ENCODE measurements around the gene WDR62.
A peak's percentile ranks its signal among the peaks of the same experiment; 100 is the strongest.
"Not testable (repeated sequence)": the region's sequence is repeated elsewhere in the genome, so short reads cannot be mapped to it uniquely, and the experiment has no call there.

The WDR62 gene

GRCh38 chr19:36040495-36040894 lies 14.2 kb upstream of the WDR62 start:
- DNase-seq = no peak

DNA sequence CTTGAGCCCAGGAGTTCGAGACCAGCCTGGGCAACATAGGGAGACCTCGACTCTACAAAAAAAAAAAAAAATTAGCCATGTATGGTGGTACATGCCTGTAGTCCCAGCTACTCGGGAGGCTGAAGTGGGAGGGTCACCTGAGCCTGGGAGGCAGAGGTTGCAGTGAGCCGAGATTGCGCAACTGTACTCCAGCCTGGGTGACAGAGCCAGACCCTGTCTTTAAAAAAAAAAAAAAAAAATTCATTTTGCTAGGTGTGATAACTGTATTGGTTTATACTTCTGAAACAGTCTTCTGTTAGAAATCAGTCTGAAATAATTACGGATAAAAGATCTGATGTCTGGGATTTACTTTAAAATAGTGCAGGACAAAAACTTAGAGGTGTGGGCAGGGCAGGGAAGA lies 13.6 kb upstream of the WDR62 start:
- not testable (repeated sequence) for DNase-seq

DNA sequence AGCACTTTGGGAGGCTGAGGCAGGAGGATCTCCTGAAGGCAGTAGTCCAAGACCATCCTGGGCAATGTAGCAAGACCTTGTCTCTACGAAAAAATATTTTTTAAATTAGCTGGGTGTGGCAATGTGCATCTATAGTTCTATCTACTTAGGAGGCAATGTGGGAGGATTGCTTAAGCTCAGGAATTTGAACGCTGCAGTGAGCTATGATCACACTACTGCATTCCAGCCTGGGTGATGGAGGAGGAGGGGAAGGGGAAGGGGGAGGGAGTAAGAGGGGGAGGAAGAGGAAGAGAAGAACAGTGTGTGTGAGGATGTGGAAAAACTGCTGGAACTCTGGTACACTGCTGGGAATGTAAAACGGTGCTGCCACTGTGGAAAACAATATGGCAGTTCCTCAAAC lies 12.9 kb upstream of the WDR62 start:
- no peak for DNase-seq

DNA sequence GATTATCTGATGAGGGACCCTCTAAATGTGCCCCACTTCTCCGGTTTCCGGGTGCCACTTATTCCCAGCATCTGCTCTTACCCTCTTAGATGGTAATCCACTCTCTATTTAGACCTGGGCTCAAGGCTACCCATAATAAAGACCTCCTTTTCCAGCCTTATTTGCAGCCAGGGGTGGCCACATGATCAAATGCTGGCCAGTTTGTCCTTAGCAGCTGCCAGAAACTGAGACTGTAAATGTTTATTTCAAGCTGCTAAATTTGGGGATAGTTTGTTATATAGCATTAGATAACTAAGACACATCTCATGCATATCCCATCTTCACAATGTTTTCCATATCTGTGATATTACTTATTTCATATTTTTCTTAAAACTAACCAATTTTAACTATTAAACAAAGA lies 10.7 kb upstream of the WDR62 start:
- no peak for DNase-seq

- no peak for DNase-seq
Measured at GRCh38 chr19:36046443-36047050, 8.2 kb upstream of the WDR62 start.

- DNase-seq = no peak
Measured at GRCh38 chr19:36047835-36048234, 6.9 kb upstream of the WDR62 start.

- DNase-seq = no peak
Measured at GRCh38 chr19:36049080-36049698, 5.5 kb upstream of the WDR62 start.

DNA sequence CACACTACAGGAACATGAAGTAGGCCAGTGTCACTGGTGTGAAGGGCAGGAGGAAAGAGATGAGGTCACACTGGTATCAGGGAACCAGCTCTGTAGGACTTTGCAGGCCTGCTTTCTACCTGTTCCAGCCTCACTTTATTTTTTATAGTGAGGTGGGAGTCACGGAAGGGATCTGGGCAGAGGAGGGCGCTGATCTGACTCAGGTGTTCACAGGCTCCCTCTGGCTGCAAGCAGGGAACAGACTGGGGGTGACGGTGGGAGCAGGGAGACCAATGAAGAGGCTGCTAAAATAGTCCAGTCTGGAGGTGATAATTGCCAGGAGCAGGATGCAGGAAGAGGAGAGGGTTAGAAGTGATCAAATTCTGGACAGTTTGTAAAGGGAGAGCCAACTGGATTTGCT lies 3.5 kb upstream of the WDR62 start:
- DNase-seq = no peak

GRCh38 chr19:36051637-36052036 lies 3.1 kb upstream of the WDR62 start:
- no peak for DNase-seq

GRCh38 chr19:36054119-36054732 lies 471 bp upstream of the WDR62 start, which contains the start of gene THAP8:
TSS of gene THAP8 (minus strand) at chr19:36054285. CDS start at chr19:36054217, 68 bp downstream.
- DNase-seq = peak; percentile 100

GRCh38 chr19:36058481-36059179 lies 3.9 kb downstream of the WDR62 start:
- no peak for DNase-seq

DNA sequence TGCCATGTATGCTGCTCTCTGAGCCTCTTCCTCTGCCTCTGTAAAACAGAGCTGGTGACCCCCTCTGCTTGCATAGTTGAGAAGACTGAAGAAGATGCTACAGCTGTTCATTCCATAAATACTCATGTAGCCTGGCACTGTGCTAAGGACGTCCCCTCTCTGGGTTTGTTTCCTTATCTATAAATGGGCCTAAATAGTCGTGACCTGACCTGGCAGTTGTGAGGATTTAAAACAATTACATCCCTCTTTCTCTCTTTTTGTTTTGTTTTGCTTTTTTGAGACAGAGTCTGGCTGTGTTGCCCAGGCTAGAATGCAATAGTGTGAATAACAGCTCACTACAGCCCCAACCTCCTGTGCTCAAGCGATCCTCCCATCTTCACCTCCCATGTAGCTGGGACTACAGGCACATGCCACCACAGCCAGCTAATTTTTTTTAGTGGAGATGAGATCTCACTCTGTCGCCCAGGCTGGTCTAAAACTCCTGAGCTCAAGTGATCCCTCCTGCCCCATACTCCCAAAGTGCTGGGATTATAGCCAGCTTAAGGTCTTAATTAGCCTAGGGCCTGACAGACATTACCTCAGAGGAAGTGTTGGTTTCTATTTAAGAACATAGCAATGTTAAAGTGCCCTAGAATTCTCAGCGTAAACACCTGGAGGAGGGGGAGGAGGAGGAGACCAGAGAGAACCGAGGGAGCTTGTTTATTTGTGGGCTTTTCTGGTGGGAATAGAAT lies 4.6 kb downstream of the WDR62 start:
- DNase-seq = no peak

GRCh38 chr19:36060430-36060829 lies 5.7 kb downstream of the WDR62 start:
- DNase-seq = no peak

GRCh38 chr19:36061367-36061766 lies 6.7 kb downstream of the WDR62 start:
- no peak for DNase-seq

DNA sequence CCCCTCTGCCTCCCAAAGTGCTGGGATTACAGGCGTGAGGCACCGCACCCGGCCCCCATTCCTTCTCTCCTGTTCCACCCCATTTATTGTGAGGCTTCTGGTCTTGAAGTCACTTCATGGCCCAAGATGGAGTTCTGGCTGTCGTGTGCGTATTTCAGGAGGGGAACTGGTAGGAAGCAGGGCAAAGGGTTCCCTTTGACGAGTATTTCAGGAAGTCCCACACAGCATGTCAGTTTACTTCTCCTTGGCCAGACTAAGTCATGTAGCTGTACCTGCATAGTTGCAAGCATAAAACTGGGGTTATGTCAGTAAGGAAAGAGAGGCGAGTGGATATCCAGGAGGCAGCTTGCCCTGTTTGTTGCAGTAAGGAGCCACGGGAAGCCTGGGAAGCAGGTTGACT lies 10.1 kb downstream of the WDR62 start:
- DNase-seq = no peak

DNA sequence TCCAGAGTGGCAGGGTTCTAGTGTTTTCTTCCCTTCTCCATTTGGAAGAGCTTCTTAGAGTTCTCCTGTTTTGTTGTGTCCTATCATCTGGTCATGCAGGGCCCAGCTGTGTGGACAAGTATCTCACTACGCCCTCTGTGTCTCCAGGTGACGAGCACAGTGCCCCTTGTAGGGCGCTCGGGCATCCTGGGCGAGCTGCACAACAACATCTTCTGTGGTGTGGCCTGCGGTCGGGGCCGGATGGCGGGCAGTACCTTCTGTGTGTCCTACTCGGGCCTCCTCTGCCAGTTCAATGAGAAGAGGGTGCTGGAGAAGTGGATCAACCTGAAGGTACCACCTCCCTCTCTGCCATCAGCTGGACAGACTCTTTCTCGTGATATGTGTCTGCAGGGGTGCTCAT lies 13.0 kb downstream of the WDR62 start:
- no peak for DNase-seq

DNA sequence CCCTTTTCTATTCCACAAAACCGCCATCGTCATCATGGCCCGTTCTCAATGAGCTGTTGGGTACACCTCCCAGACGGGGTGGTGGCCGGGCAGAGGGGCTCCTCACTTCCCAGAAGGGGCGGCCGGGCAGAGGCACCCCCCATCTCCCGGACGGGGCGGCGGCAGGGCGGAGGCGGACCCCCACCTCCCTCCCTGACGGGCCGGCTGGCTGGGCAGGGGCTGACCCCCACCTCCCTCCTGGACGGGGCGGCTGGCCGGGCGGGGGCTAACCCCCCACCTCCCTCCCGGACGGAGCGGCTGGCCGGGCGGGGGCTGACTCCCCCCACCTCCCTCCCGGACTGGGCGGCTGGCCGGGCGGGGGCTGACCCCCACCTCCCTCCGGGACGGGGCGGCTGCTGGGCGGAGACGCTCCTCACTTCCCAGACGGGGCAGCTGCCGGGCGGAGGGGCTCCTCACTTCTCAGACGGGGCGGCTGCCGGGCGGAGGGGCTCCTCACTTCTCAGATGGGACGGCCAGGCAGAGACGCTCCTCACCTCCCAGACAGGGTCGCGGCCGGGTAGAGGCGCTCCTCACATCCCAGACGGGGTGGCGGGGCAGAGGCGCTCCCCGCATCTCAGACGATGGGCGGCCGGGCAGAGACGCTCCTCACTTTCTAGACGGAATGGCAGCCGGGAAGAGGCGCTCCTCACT lies 14.3 kb downstream of the WDR62 start:
- DNase-seq = not testable (repeated sequence)

DNA sequence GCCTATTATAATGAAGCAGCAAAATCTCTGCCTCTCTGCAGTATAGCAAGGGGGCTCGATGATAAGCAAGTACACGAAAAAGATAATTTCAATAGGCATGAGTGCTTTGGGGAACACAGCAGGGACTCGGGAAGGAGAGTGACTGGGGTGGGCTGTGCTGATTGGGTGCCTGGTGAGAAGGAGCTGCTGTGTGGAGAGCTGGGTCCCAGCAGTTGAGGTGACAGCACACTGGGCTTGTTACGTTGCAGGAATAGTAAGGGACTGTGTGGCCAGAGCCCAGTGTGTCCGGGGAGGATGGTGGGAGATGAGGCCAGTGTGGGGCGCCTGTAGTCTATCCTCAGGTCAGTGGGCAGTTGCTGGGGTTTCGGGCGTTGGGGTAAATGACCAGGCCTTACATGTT lies 17.4 kb downstream of the WDR62 start:
- no peak for DNase-seq

DNA sequence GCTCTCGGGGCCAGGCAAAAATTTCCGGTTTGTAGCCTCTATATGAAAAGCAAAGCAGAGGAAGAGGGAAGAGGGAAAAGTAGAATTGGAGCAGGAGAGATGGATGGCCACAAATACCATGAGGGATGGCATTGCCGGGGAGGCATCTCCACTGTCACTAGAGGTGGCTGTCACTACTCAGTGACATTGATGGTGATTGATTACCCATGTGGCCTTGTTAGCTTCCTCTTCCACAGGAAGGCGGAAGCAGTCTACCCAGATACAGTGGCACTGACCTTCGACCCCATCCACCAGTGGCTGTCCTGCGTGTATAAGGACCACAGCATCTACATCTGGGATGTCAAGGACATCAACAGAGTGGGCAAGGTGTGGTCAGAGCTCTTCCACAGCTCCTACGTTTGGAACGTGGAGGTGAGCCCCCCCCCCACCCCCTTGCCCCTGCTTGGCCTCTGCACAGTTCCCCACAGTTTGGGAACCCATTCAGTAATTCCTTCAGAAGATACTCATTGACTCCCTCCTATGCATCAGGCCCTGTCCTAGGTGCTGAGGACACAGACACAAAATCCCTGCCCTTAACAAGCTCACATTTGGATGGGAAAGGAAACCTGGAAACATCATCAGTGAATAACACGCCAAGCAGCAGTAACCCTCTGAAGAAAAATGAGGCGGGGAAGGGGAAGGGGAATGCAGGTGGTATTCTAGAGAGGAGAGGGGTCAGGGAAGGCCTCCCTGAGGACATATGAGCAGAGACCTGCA lies 18.6 kb downstream of the WDR62 start:
- DNase-seq = no peak

DNA sequence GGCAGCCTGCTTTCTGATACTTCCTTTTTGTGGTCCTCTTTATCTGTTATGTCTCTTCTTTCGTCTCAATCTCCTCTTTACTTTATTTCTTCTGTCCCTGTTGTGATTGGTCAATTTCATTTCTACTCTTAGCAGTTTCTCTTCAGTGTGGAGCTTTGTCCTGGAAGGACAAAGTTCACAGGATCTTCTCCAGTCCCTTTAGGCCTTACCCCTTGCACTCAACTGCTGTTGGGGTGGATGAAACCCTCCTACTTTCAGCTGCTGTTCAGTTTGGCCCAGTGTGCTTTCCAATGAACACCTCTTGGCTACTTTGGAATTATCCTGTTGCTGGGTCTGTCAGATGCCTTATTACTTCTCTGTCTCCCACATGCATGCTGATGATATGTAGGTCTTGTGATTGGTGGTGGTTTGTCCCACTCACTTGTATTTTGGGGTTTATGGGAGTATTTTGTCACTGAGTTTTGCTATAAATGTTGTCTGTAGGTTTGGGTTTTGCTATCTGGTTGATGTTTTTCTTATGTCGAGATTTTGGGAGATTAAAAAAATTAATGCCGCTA lies 24.8 kb downstream of the WDR62 start:
- no peak for DNase-seq

- DNase-seq = no peak
Measured at GRCh38 chr19:36081385-36081784, 26.7 kb downstream of the WDR62 start.

DNA sequence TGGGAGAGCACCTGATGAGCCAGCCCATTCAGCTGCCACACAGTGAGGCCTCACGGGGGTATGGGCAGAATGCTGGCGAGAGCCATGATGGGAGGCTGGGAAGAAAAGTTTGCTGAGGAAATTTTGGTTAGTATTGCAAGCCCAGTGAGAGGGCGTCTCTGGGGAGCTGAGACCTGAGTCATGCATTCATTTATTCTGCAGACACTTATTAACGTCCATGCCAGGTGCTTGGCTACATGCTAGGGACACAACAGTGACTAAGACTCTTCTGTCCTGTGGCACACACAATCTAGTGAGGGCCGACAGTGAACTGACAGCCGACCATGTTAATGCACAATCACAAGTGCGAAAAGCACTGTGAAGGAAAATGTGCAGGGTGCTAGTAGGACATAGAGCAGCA lies 27.2 kb downstream of the WDR62 start:
- DNase-seq = no peak

Measured in activated CD4-positive, alpha-beta T cell treated with anti-CD3 and anti-CD28 coated beads for 1 hour (primary cell).